GM10847 (cell line): ENCODE data around the gene BCL7C.
A peak's percentile ranks its signal among the peaks of the same experiment; 100 is the strongest.

Experiments
- POLR2A ChIP-seq: IDR thresholded peaks from 2 replicates; pipeline ENCODE4 v1.6.1; 2011; ENCODE audit not compliant: insufficient read length; ENCODE audit errors: extremely low read depth

Gene BCL7C

DNA sequence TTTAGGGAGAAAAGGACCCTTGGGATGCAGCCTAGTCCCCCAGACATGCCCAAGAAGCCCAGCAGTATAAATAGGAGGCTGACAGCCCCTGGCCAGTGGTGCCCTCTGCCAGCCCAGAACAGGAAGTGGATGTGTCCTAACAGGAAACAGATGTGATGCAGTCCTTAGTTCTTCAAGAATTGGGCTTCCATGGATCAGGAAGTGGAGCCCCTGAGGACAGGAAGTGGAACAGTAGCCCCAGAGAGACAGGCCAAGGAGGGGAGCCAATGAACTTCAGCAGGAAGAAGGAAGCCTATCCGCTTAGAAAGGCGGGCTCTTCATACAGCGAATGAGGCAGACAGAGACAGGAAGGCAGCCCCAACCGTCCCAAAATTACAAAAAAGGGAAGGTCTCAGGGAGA is 9.7 kb upstream of the BCL7C start:
- no peak for TF ChIP-seq POLR2A

DNA sequence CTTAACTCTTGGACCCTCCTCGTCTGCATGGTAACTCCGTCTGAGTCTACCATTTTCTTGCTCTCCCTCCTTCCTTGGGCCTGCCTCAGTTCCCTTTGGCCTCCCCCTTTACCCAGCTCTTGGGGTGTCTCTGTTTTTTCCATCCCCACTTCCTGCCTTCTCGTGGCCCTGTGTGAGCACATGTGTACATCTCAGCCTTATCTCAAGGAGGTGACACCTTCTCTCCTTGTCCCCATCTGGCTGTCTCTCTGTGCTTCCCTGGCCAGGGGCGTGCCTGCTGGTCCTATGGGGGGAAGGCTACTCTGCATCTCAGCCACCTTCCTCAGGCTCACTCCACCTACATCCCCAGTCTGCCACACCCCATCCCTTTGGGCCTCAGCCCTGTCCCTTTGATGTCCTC is 9.1 kb upstream of the BCL7C start:
- TF ChIP-seq POLR2A: no peak

DNA sequence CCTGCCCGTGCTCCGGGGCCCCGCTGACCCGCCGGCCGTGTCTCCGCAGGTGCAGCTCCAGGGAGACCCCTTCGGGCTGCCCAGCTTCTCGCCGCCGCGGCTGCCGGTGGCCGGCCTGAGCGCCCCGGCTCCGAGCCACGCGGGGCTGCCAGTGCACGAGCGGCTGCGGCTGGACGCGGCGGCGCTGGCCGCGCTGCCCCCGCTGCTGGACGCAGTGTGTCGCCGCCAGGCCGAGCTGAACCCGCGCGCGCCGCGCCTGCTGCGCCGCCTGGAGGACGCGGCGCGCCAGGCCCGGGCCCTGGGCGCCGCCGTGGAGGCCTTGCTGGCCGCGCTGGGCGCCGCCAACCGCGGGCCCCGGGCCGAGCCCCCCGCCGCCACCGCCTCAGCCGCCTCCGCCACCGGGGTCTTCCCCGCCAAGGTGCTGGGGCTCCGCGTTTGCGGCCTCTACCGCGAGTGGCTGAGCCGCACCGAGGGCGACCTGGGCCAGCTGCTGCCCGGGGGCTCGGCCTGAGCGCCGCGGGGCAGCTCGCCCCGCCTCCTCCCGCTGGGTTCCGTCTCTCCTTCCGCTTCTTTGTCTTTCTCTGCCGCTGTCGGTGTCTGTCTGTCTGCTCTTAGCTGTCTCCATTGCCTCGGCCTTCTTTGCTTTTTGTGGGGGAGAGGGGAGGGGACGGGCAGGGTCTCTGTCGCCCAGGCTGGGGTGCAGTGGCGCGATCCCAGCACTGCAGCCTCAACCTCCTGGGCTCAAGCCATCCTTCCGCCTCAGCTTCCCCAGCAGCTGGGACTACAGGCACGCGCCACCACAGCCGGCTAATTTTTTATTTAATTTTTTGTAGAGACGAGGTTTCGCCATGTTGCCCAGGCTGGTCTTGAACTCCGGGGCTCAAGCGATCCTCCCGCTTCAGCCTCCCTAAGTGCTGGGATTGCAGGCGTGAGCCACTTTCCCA is 8.4 kb upstream of the BCL7C start:
- TF ChIP-seq POLR2A: peak; percentile 22

DNA sequence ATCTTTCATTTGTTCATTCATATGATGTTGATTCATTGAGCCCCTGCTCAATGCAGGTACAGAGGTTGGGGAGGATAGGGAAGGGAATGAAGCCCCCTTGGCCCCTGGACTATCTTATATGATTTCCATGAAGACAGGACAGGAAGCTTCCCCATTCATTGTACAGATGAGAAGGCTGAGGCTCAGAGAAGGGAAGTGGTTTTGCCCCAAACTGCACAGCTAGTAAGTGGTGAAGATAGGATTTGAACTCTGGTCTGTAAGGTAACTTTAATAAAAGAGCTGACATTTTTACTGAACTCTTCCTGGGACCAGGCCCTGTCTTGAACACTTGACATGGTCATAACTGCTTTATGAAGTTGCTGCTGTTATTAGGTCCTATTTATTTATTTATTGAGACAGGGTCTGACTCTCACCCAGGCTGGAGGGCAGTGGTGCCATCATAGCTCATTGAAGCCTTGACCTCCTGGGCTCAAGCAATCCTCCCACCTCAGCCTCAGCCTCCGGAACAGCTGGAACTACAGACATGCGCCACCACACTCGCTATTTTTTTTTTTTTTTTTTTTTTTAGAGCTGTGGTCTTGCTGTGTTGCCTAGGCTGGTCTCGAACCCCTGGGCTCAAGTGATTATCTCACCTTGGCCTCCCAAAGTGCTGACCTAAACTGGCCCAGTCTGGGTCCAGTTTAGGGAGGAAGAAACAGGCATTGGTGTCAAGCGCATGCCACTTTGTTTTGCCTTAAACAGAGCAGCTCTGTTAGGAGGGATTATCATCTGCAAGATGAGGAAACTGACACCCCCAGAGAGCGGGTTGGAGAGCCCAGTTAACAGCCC is 7.5 kb upstream of the BCL7C start:
- no peak for TF ChIP-seq POLR2A

DNA sequence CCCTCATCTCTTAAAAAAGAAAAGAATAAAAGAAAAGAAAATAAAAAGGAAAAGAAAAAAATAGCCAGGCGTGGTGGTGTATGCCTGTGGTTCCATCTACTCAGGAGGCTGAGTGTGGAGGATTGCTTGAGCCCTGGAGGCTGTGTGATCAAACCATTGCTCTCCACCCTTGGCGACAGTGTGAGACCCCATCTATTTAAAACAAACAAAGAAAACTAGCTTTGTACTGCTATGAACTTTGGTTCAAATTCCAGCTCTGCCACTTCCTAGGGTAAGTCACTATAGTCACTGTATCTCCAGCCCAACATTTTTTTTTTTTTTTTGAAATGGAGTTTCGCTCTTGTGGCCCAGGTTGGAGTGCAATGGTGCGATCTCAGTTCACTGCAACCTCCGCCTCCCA is 6.7 kb upstream of the BCL7C start:
- TF ChIP-seq POLR2A: no peak

DNA sequence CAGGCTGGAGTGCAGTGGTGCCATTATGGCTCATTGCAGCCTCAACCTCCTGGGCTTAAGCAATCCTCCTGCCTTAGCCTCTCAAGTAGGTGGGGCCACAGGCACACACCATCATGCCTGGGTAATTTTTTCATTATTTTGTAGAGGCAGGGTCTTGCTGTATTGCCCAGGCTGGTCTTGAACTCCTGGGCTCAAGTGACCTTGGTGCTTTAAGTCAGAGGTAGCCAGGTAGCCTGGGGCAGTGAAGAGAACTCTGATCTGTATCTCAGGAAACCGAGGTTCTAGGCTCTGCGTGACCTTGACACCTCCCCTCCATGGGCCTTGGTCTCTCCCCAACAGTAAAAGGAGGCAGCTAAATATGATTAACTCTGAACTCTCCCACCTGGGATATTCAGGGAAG is 5.9 kb upstream of the BCL7C start:
- TF ChIP-seq POLR2A: no peak

DNA sequence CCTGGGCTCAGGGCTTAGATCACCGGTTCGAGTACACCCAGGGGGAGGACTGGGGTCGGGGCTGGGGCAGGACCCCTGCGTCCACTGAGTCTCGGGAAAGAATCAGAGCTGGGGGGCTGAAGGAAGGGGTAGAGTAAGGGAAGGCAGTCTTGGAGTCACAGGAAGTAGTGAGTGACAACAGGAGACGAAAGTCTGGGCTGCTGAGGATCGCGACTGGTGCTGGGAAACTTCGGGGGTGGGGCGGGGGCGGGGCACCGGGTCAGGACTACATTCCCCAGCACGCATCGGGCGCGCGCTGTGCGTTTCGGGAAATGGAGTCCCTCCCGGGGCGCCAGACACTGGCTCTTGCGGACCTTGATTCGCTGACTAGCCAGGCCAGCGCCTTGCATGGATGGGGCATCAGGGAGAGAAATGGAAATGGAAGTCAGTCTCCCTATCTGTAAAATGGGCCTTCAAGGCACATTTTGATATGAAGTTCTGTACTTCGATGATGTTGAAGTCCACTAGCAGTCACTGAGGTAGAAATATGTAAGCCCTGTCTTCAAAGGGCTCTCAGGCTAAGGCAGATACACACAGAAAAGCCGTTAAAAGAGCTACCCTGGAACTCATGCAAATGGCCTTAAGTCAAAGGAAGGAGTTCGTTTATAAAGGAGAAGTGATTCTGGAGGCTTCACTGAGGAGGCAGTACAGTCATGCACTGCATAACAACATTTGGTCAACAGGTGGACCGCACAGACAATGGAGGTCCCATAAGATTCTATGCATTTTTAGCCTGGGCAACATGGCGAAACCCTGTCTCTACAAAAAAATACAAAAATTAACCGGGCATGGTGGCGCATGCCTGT is 3.2 kb upstream of the BCL7C start:
- TF ChIP-seq POLR2A: no peak

DNA sequence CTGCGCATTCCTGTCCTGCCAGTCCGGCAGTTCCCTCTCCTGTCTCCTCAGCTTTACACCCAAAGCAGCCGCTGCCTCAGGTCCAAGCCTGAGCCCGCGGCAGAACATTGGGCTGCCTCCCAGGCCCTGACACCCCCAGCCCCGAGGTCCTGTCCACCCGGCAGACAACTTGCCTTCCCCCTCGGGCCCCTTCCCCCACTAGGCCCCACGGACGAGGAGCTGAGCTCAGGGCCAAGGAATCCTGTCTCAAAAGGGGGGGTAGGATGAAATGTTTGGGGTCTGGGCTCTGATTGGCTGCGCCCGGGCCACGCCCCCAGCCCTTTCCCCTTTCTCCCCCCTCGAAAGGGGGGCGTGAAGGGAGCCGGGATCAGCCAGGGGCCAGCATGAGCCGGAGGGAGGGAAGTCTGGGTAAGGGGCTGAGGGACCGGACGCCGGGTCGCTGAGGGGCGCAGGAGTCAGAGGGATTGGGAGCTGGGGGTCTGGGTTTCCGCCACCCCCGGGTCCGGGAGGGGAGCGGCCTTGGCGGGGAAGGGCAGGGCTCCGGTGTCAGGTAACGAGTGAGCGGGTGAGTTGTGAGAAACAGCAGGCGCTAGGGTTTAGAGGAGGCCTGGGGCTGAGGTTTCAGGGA is 2.5 kb upstream of the BCL7C start, which contains the start of gene CTF1:
TSS of gene CTF1 (plus strand) at position 354 of the 628 bp plus-strand sequence. CDS start at position 384, 30 bp downstream.
- TF ChIP-seq POLR2A: no peak

DNA sequence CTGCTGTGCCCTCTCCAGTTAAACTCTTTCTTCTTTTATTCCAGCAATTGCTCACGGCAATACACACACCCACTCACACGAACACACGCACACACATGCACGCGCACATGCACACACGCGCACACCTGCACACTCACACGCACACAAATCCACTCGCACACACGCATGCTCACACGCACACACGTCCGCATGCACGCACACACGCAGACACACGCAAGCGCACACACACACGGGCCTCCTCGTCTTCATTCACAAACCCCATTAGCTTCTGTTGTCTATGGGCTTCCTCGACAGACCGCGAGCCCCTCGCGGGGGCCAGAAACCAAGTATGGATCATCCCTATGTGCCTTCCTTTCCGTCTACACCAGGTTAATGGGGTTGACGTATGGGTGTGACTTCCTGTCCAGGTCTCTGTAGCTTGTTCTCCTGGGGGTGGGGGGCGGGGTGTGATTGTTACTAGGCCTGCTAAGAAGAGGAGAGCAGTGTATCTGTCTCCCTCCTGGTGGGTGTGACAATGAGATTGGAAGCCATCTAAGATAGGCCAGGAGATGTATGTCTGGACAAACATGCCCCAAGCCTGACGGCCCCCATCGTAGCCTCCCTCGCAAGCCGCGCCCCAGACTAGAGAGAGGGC is 1.9 kb upstream of the BCL7C start:
- no peak for TF ChIP-seq POLR2A

DNA sequence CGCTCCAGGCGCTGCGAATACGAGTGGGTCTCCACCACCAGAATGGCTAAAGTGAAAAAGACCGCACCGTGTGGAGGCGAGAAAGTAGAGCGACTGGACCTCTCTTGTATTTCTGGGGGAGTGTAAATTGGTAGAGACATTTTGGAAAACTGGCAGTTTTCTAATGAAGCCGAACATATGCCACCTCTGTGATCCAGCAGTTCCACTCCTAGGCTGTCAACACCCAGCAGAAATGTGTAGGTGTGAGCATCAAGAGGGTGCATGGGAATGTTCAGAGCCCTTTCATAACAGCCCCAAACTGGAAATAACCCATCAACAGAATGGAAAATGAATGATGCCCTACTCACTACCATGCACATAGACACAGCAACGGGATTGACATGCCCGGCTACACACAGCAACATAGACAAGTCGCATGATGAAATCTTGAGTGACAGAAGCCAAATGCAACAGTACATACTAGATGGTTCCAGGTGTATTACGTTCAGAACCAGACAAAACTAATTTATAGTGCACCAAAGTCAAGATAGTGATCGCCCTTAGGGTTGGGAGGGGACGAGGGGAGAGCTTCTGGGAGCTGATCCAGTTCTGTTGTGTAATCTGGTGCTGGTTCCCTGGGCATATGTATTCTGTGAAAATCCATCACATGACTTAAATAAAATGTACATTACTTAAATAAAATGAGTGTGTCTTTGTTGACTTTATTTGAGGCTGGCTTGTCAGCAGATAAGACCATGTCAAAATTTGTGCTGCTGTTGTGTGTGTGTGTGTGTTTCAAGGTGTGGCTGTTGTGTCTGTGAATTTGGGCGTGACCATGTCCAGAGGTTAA is 877 bp upstream of the BCL7C start:
- TF ChIP-seq POLR2A: no peak

DNA sequence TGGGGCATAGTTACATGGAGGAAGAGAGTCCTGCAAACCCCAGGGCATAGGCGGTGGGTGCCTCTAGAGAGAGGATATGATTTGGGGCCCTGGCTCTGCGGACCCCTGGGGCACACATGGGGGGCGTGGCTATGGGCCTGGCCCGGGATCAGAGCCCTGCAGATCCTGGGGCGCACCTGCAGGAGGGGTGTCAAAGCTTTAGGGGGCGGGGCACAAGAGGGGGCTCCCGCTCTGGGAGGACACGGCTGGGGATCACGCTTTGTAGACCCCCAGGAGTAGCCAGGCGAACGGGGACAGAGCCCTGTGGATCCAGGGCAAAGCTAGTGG is 497 bp downstream of the BCL7C start:
- TF ChIP-seq POLR2A: no peak

DNA sequence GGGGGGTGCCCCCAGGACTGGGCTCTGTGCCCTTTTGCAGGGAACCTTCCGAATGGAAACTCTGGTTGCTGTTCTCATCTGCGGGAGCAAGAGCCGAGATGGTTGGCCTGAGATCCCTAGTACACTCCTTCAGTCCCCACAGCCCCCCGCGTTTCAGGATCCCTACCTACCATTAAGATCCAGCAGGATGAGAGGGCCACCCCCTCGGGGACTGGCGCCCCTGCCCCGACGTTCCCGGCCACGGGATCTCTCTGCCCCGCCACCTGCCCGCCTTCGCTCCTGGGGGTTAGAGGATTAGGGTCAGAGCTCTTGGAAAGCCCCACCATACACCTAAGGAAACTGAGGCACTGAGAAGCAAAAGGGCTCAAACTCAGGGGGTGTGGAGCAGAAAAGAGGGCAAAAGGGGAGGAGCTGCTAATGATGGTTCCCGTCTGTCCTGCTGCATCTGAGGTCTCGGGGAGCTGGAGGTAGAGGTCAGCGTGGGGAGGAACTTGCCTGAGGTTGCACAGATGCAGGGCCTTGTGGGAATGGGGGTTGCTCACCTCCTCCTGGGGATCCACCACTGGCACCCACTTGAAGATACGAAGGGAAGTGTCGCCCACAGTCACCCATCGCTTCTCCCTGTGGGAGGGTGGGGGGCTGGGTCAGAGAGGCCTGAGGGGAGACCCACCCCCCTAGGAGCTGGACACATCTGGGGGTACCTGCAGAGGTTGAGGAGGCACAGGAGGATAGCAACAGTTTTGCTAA is 1.0 kb downstream of the BCL7C start:
- TF ChIP-seq POLR2A: no peak

DNA sequence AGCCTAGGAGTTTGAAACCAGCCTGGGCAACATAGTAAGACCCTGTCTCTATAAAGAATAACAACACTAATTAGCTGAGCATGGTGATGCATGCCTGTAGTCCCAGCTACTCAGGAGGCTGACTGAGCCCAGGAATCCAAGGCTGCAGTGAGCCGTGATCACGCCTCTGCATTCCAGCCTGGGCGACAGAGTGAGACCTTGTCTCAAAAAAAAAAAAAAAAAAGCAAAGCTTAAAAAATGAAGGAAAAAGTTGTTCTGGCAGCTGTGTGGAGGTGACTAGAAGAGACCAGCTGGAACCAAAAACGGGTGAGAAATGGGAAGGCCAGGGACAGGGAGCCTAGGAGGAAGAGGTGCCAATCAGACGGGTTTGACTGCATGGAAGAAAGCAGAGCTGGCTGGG is 4.2 kb downstream of the BCL7C start:
- TF ChIP-seq POLR2A: no peak
